Activated T-helper 17 cell treated with anti-CD3 and anti-CD28 coated beads, Interleukin-2, amount 50 U/mL, for 72 hours (primary cell): Measurements from ENCODE around the gene PUSL1. TPM values are rescaled to one million over a fixed set of nuclear protein-coding genes. Genes with fewer than 3 reads are reported as not detected.

ENCODE experiments used
- ATAC-seq: fragments of 150-1000 bp; cut with Tn5 transposase; replicated peaks from 2 replicates; pipeline ENCODE4 v1.10.0; 2021; ENCODE audit warnings: mild to moderate bottlenecking, moderate library complexity
- H3K27ac Mint-ChIP-seq: one replicate; pipeline ENCODE4 v1.8.0; 2022; ENCODE audit warnings: mixed read lengths
- H3K27me3 Mint-ChIP-seq: one replicate; pipeline ENCODE4 v1.8.0; 2022; ENCODE audit warnings: mixed read lengths
- H3K36me3 Mint-ChIP-seq: one replicate; pipeline ENCODE4 v1.8.0; 2022; ENCODE audit warnings: low read depth, mild to moderate bottlenecking, mixed read lengths
- H3K4me1 Mint-ChIP-seq: one replicate; pipeline ENCODE4 v1.8.0; 2022; ENCODE audit warnings: mixed read lengths
- H3K4me3 Mint-ChIP-seq: one replicate; pipeline ENCODE4 v1.8.0; 2022; ENCODE audit warnings: mild to moderate bottlenecking, mixed read lengths
- H3K9me3 Mint-ChIP-seq: one replicate; pipeline ENCODE4 v1.8.0; 2022; ENCODE audit warnings: mixed read lengths
- total RNA-seq, 2 donors: library from RNA; stranded (reverse); gene quantifications; one replicate each; pipeline ENCODE4 v1.2.3, GENCODE V29; 2022

PUSL1 gene
- total RNA-seq, 2 donors from 2014 or later = 15.9 to 24.0 TPM

DNA sequence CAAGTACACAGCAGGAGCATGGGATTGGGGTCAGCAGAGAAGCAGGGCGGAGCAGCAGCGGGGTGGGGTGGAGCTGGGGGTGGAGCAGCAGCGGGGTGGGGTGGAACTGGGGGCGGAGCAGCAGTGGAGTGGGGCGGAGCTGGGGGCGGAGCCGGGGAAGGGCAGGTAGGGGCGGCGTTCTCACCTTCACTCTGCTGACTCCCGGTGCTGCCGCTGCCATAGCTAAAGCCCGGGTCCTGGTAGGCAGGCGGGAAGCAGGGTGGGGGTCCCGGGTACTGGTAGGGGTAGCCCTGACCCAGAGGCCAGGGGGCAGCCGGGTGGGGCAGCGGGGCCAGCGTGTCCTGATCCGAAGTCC lies 29.4 kb downstream of the PUSL1 start:
- H3K9me3 Mint-ChIP-seq = no peaks in the 10 kb centered on the region
- no peak overlapping the region for H3K27ac Mint-ChIP-seq
- peaks cover 10% of the 10 kb centered on the region for H3K36me3 Mint-ChIP-seq
- H3K27me3 Mint-ChIP-seq = no peaks in the 10 kb centered on the region
- no peak overlapping the region for H3K4me3 Mint-ChIP-seq
- peak; percentile 73 for ATAC-seq
- no peaks in the 10 kb centered on the region for H3K4me1 Mint-ChIP-seq

DNA sequence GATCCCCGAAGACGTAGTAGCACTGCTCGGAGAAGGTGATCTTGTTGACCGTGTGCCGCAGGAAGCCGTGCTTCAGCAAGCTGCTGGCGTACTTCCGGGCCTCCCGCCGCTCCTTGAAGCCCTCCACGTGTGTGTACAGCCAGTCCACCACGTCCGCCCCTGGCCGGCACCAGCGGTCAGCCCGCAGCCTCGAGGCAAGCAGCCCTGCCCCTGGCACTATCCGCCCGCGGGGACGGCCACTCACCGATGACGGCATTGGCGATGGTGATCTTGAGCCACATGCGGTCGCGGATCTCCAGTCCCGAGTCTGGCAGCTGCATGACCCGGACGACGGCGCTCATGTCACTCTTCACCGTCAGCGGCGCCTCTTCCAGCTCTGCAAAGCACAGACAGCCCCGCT lies 29.9 kb downstream of the PUSL1 start:
- no peaks in the 10 kb centered on the region for H3K9me3 Mint-ChIP-seq
- H3K4me3 Mint-ChIP-seq = no peak overlapping the region
- H3K36me3 Mint-ChIP-seq = peaks cover 10% of the 10 kb centered on the region
- H3K27ac Mint-ChIP-seq = no peak overlapping the region
- ATAC-seq = no peak
- H3K27me3 Mint-ChIP-seq = no peaks in the 10 kb centered on the region
- H3K4me1 Mint-ChIP-seq = no peaks in the 10 kb centered on the region

DNA sequence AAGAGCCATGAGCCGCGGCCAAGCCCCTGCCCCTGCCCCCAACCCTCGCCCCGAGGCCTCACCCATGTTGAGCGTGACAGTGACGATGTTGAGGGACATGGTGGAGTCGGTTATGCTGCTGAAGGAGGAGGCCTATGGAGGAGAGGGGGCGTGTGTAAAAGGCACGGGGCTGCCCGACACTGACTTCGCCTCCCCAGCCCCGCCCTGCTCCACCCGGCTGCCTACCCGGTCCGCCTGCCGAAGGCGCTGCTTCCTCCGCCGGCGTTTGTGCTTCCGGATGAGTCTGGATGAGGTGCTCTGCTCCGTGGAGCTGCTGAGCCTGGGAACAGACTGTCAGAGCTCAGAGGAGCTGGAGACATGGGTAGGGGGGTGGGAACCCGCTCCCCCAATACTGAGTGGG lies 31.8 kb downstream of the PUSL1 start:
- Mint-ChIP-seq H3K36me3 (peaks cover 10% of the 10 kb centered on the region), H3K9me3 (no peaks in the 10 kb centered on the region), H3K27me3 (no peaks in the 10 kb centered on the region), H3K27ac (no peak overlapping the region), H3K4me3 (no peak overlapping the region), H3K4me1 (no peaks in the 10 kb centered on the region)
- ATAC-seq = no peak

DNA sequence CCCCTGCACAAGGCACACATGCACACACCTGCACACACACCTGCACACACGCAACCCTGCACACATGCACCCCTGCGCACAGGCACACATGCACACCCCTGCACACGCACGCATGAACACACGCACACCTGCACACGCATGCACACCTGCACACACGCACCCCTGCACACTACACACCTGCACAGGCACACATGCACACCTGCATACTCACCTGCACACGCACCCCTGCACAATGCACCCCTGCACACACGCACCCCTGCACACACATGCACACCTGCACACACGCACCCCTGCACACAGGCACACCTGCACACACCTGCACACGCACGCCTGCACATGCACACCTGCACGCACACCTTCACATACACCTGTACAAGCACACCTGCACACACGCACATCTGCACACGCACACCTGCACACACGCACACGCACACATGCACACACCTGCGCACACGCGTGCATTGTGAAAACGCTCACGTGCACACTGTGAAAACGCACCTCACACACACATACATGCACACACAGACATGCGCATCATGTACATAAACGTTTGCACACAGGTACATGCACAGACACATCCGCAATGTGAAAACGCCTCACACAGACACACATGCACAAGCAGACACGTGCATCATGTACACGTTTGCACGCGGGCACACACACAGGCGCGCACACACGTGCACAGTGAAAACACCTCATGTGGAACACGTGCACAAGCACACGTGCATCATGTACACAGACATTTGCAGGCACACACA lies 32.6 kb downstream of the PUSL1 start:
- H3K9me3 Mint-ChIP-seq = no peaks in the 10 kb centered on the region

DNA sequence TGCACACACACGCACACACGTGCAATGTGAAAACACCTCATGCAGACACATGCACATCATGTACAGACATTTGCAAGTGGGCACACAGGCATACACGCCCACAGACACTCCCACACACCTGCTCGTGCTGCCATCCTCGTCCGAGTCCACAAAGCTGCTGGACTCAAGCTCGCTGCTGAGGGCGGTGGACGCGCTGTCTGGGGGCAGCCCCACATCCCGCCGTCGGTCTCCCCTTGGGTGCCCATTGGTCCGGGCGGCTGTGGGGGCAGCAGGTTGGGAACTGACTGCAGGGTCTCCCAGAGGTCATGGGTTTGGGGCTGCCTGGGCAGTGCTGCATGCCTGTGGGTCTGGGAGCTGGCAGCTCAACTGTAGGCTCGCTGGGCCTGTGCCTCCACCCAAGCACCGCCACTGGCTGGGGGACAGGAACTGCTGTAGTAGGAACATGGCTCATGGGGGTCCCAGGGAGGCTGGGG lies 33.2 kb downstream of the PUSL1 start:
- no peaks in the 10 kb centered on the region for H3K9me3 Mint-ChIP-seq
- peaks cover 1% of the 10 kb centered on the region for H3K4me1 Mint-ChIP-seq
- no peak for ATAC-seq
- no peak overlapping the region for H3K4me3 Mint-ChIP-seq
- no peak overlapping the region for H3K27ac Mint-ChIP-seq
- H3K36me3 Mint-ChIP-seq = peaks cover 10% of the 10 kb centered on the region
- no peaks in the 10 kb centered on the region for H3K27me3 Mint-ChIP-seq

More for the DNA sequence above, 32.6 kb downstream of the PUSL1 start:
- Mint-ChIP-seq H3K27me3 (no peaks in the 10 kb centered on the region), H3K27ac (no peak overlapping the region), H3K4me3 (no peak overlapping the region), H3K4me1 (no peaks in the 10 kb centered on the region), H3K36me3 (peaks cover 10% of the 10 kb centered on the region)
- ATAC-seq = no peak

DNA sequence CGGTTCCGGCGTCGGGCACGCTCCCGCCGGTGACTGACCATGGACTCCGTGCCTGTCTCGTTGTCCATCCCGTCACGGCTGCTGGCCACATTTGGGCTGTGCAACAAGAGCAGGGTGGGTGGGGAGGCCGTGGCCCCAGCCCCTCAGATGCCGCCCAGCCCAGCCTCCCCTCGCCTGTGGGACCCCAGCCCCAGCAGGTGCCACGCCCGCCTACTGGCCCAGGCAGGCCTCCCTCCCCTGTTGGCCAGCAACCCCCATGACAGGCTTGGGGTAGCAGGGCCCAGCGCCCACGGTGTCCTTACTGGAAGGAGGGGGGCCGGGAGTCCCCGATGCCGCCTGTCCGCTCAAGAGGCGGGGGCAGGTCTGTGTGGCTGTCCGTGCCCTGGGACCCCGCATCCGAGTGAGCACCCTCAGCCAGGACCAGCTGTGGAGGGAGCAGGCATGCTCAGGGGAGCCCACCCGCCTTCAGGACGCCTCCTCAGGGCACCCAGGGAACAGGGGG lies 33.7 kb downstream of the PUSL1 start:
- peaks cover 10% of the 10 kb centered on the region for H3K36me3 Mint-ChIP-seq
- H3K4me1 Mint-ChIP-seq = peaks cover 6% of the 10 kb centered on the region
- no peaks in the 10 kb centered on the region for H3K27me3 Mint-ChIP-seq
- H3K27ac Mint-ChIP-seq = no peak overlapping the region
- H3K9me3 Mint-ChIP-seq = no peaks in the 10 kb centered on the region
- ATAC-seq = no peak
- no peak overlapping the region for H3K4me3 Mint-ChIP-seq

DNA sequence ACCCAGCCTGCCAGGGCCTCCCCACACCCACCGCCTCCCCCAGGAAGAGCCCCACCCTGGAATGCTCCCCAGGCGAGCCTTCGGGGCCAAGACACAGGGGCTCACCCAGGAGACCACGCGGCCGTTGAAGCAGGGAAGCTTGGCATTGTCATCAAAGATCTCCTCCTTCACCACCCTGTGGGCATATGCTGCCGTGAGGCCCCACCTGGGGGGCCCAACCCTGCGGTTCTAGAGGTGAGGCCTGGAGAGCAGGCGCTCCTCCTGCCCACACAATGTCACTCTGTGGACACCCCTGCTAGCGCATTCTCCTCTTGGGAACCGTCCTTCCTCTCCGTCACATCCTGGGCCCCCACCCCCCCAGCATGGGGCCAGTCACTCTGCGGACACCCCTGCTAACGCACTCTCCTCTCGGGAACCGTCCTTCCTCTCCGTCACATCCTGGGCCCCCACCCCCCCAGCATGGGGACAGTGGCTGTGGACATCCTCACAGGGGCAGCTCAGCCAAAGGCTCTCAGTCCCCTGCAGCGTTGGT lies 34.3 kb downstream of the PUSL1 start:
- Mint-ChIP-seq H3K27ac (no peak overlapping the region), H3K27me3 (no peaks in the 10 kb centered on the region), H3K9me3 (no peaks in the 10 kb centered on the region), H3K36me3 (peaks cover 10% of the 10 kb centered on the region), H3K4me3 (no peak overlapping the region), H3K4me1 (peaks cover 9% of the 10 kb centered on the region)
- ATAC-seq = no peak

DNA sequence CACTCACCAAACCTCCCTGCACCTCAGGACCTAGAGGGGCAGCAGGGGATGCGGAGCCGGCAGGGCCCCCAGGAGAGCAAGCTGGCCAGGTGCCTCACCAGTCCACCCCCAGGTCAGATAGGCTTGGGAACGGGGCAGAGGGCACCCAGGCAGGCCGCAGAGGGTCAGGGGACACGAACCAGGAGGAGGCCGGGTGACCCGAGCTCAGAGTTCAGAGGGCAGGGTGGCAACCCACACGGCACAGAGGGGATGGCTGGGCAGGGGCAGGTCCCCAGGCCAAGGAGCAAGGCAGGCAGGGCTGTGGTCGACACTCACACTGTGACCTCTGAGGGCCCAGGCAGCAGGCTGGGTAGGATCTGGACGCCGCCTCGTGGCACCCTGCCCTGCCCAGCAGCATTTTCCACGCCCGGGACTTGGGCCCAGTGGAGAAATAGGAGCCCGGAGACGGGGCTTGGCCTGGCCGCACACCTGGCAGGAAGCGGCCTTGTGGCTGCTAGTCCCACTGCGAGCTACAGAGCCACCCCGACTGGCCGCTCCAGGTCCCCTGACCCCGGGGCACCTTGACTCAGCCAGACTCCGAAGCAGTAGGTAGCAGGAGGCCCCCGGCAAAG lies 35.5 kb downstream of the PUSL1 start:
- H3K27me3 Mint-ChIP-seq = no peaks in the 10 kb centered on the region
- H3K9me3 Mint-ChIP-seq = no peaks in the 10 kb centered on the region
- no peak overlapping the region for H3K4me3 Mint-ChIP-seq
- peaks cover 10% of the 10 kb centered on the region for H3K36me3 Mint-ChIP-seq
- H3K27ac Mint-ChIP-seq = no peak overlapping the region
- ATAC-seq = no peak
- peaks cover 9% of the 10 kb centered on the region for H3K4me1 Mint-ChIP-seq

DNA sequence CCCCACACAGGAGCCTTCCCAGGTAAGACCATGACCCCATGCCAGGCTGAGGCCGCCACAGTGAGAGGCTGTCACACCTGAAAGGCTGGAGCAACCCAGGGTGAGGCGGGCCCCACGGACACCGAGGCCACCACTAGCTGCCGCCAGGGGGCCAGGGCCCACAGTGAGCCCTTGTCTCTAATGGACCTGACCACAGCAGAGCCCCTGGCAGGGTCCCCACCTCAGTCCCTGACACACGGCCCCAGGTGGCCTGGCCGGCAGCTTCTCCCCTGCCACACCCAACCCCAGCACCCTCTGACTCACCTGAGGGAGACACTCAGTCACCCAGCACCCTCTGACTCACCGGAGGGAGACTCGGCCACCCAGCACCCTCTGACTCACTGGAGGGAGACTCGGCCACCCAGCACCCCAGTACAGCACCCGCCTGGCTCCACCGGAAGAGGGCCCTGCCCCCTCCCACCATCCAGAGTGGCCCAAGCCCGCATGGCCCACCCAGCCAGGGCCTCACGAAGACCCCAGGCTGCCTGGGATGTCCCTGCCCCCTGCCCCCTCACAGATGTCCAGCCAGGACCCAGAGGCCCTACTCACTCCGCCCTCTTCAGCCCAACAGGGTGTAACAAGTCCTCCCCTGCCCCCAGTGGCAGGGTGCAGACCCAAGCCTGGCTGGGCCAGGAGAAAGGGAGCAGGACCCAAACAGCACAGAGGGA lies 36.4 kb downstream of the PUSL1 start:
- Mint-ChIP-seq H3K4me1 (peaks cover 9% of the 10 kb centered on the region), H3K27ac (peak overlapping the region; percentile 48)
- ATAC-seq = peak; percentile 89

DNA sequence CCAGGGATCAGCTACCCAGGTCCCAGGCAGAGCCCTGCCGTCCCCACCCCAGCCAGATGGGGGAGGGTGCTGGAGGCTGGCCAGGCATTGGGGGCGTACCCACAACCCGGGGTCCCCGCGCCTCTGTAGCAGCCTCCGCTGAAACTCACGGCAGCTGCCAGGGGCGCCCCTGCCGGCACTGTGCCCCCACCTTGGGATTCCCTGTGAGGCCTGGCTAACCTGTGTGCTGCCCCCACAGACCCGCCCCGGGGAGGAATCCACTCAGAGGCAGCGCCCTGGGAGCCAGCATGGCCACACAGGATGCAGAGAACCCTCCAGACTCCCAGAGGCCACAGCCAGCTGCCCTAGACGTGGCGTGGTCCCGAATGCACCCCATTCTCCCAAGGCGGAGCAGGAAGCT lies 37.0 kb downstream of the PUSL1 start:
- Mint-ChIP-seq H3K4me1 (peaks cover 9% of the 10 kb centered on the region), H3K9me3 (no peaks in the 10 kb centered on the region), H3K4me3 (no peak overlapping the region), H3K36me3 (peaks cover 8% of the 10 kb centered on the region), H3K27ac (no peak overlapping the region), H3K27me3 (no peaks in the 10 kb centered on the region)
- ATAC-seq = no peak

More for the DNA sequence above, 36.4 kb downstream of the PUSL1 start:
- no peaks in the 10 kb centered on the region for H3K27me3 Mint-ChIP-seq
- H3K9me3 Mint-ChIP-seq = no peaks in the 10 kb centered on the region
- peaks cover 10% of the 10 kb centered on the region for H3K36me3 Mint-ChIP-seq
- H3K4me3 Mint-ChIP-seq = peak overlapping the region; percentile 6

DNA sequence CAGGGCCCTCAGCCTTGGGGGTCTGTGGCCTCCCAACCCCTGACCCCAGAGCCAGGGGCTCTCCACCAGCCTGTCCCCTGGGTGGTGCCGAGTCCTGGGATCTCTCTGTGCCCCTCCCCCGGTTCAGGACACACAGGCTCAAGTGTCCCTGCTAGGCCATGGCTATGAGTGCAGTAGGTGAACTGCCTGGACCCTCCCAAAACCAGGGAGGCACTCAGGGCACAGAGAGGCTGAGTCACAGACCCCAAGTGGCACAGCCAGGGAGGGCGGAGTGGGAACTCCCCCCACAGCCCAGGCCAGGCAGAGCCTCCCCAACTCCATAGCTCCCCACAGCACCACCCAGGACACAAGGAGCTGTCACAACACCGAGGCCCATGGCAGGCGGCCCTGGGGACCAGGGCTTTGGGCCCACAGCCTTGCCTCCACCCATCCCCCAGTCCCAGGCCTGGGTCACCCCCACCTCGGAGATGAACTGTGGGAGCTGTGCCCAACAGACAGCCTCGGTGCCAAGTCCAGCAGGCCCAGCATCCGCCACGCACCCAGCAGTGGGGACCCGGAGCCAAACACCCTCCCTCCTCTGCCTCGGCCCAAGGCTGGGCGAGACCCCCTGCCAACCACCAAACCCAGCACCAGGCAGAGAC lies 37.6 kb downstream of the PUSL1 start:
- no peak overlapping the region for H3K4me3 Mint-ChIP-seq
- H3K27me3 Mint-ChIP-seq = no peaks in the 10 kb centered on the region
- H3K36me3 Mint-ChIP-seq = peaks cover 2% of the 10 kb centered on the region
- no peak for ATAC-seq
- H3K9me3 Mint-ChIP-seq = no peaks in the 10 kb centered on the region
- H3K27ac Mint-ChIP-seq = peak overlapping the region; percentile 16
- peaks cover 9% of the 10 kb centered on the region for H3K4me1 Mint-ChIP-seq

DNA sequence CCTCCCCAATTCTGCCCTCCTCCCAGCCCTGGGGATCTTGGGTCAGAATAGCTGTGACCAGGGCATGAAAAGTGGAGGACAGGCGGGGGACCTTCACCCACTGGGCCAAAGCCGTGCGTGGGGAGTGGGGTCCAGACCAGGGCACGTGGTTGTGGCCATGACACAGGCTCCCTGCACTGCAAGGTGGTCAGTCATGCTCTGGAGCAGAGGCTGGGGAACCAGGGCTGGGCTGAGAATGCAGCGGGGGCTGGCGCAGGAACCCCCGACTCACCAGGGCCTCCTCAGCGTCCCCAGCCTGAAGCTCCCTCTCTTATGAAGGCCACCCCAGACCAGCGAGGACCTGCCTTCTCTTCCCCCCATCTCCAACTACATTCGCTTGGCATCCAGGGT lies 38.1 kb downstream of the PUSL1 start:
- H3K27ac Mint-ChIP-seq = peak overlapping the region; percentile 16
- H3K4me1 Mint-ChIP-seq = peaks cover 9% of the 10 kb centered on the region
- no peaks in the 10 kb centered on the region for H3K27me3 Mint-ChIP-seq
- H3K4me3 Mint-ChIP-seq = peak overlapping the region; percentile 66
- H3K36me3 Mint-ChIP-seq = no peaks in the 10 kb centered on the region
- no peak for ATAC-seq
- H3K9me3 Mint-ChIP-seq = no peaks in the 10 kb centered on the region

DNA sequence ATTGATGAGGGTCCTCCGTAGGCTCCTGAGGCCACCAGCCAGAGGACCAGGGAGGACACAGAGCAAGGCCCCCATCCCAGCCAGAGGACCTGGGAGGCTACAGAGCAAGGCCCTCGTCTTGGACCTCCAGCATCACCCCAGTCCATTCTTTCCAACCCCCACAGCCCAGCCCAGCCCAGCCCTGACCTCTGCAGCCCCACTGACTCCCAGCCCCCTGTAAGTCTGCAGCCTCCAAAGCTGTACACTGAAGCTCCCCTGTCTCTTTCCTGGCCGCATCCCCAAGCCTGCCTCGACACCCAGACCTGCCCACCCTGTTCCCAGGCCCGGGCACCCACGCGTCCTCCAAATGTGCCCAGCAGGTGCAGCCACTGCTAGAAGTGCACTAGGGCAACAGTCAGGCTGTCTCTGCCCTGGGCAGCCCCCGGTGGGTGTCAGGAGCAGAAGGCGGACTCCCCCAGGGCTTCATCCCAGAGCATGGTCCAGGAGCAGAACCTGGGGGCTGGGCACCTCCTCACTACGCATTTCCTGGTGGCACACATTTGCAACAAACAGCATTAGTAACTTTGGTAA lies 38.7 kb downstream of the PUSL1 start:
- ATAC-seq = no peak
- Mint-ChIP-seq H3K4me3 (peak overlapping the region; percentile 66), H3K9me3 (no peaks in the 10 kb centered on the region), H3K4me1 (peaks cover 10% of the 10 kb centered on the region), H3K36me3 (no peaks in the 10 kb centered on the region), H3K27me3 (peaks cover under 1% of the 10 kb centered on the region), H3K27ac (peak overlapping the region; percentile 16)
